ENCODE measurements around the gene CFAP100.

CFAP100 gene

DNA sequence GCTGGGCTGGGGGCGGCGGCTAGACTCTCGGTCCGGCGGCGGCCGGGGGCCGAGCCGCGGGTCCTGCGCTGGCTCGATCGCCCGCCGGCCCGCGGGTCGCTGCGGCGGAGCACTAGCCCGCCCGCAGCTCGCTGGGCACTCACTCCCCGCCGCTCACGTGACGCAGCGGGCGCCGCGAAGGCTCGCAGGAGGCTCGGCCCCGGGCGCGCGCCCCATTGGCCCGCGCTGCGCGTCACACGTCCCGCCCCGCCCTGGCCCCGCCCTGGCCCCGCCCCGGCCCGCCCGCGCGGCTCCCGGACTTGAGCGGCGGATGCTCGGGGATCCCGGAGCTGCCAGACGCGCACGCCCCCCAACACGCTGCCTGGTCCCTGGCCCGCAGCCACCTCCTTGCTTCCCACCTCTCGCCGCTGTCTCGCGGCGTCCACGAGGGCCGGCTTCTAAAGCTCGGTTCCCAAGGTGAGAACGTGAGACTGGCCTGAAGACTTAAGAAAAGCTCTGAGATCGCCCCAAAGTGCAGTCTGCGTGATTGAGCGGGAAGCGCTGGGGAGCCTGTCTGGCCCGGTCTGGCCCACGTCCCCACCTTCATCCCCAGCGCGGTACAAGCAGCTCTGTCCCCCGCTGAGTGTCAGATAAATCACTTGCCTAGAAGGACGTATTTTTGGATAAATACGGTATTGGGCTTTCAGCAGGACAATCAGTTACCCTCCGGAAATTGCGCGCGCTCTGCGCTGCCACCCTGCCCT, 37.2 kb upstream of the CFAP100 start, which contains the start of gene KLF15:
Gene KLF15, minus strand, starts transcription at position 114 of the 743 bp plus-strand sequence. CDS start 4,486 bp downstream, outside the sequence.
- no peak for DNase-seq

DNA sequence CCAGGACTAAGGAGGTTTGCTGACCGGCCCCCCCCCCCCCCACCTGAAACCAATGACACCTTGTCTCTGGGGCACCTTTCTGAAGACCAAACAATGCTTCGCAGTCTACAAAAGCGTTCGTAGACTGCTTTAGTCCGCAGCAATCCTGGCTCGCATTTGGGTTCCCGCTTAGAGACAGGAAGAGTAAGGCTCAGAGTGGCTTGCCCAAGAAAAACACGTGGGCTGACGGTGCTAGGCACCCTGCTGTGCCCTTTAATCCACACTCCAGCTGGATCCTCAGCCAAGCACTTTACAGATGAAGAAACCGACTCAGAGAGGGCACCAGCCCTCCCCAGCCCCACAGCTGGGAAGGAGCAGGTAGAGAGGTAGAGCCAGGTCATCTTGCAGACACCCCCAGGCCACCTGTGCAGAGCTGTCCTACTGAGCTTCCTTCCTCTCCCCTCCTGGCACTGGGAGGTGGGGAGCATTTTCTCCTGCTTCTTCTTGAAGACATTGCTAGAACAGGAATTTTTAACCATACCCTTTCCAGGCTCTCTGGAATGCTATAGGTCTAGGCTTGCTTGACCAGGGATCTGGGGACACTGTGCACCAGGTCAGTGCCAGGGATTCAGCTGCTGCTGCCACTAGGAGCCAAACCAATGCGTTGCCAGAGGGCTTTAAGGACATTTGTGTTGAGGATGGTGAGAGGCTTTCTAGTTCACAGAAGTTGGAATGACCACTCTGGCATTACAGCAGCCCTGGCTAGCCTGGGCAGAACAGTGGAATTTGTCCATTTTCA, 36.5 kb upstream of the CFAP100 start:
- DNase-seq, result no peak

DNA sequence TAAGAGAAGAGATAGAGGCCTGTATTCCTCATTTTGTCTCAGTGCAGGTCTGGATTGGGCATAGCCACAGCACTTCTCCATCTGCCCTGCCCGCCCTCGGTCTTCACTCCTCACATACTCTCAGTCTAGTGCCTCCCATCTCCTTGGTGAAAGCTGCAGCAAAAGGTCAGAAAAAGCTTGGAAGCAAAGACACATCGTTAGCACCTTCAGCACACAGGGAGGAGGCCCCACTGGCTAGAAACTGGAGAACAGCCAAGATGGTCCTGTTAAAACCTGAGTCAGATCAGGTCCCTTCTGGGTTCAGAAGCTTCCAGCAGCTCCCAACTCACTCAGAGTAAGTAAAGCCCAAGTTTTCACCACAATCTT, 35.9 kb upstream of the CFAP100 start:
- no peak for DNase-seq

- no peak for DNase-seq
Observed at GRCh38 chr3:126360046-126360713, 34.5 kb upstream of the CFAP100 start.

DNA sequence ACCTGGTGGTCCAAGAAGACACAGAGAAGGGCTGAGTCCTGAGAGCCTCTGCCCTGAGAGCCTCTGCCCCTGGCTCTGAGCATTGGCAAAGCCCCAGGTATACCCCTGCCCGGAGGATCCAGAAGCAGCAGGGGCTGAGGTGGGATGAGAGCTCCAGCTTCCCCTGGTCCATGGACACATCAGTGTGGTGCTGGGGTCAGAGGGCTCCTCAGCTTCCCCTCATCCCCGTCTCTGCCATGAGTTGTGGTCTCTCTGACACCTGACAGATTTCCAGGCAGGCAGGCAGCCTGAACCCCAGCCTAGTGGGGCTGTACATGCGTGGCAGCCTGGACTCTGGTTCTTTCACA, 34.0 kb upstream of the CFAP100 start:
- DNase-seq, result no peak

GRCh38 chr3:126361211-126361610, 33.5 kb upstream of the CFAP100 start:
- no peak for DNase-seq

DNA sequence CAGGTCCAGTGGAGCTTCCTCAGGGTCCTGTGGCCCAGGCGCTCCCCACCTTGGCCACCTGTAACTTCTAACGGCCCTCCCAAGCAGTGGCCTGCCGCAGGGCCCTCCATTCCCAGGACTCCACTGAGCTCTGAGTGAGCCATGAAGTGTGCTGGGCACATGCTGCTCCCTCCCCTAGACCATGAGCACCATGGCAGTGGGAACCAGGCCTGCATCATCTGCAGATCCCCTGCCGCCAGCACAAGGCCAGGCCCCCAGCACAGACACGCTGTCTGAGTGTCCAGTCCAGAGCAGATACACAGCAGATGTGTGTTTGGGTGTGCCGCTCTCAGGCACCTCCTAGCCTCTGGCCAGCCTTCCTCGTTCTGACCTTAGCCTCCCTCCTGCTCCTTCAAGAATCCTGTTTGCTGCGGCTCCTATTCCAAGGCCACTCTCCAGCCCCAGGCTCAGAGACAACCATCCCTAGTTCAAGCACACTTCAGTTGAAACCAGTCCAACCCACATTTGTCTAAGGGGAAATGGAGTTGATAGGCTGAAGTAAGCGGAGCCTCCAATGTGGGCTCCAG, 30.5 kb upstream of the CFAP100 start:
- DNase-seq, result no peak

GRCh38 chr3:126364731-126365301, 29.9 kb upstream of the CFAP100 start:
- no peak for DNase-seq

DNA sequence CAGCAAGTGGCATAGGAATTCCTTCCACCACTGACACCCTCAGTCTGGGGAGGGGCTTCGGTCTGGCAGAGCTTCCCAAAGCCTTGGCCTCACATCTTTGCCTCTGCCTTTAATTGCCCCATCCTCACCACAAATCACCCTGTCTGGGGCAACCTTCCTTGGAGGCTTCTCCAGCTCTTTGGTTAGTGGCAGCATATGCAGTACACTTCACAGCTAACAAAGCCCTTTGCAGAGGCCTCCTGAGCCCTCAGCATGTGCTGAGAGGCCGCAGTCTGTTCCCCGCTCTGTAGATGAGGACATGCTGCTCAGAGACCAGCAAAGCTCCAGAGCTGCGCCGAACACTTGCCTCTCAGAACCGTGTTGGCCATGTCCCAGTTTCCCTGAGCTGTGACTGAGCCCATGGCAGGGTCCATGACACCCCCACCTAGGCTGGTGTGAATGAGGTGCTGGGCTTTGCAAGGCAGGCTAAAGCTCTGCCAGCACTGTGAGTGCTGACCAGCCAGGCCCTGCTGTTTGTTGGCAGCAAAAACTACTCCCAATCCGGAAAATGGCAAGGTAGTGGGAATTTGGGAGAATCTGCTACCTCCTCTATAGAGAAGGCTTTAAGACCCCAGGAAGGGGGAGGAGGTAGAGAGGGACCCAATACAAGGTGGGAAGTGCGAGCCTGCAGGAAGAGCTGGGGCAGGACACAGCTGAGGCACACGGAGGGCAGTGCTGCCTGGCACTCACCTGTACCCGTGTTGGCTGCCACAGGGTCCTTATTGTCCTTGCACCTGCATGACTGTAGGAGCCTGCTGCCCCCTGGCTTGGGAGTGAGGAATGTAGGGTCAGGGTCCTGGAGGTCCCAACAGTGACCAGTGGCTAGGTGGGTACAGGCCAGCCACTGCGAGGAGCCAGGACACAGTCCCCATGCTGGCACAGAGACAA, 29.1 kb upstream of the CFAP100 start:
- no peak for DNase-seq

DNA sequence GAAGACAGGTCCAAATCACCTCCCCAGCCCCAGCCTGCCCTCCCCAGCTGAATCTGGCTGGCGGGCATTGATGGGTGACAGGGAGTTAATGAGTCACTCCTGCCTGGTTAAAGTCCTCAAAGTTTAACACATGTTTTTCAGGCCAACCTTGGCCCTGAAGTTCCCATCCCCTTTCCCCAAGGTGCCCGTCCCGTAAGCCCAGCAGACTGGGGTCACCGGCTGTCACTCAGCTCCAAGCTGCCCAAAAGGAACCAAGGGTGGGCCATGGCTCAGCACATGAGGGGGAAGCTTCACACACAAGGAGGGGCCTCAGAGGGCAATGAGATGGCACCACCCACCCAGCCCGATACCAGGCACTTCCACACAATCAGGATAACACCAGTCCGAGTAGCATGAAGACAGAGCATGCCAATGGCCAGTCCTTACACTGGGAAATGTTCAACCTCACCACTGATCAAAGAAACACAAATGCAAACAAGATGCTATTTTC, 27.3 kb upstream of the CFAP100 start:
- DNase-seq, result no peak

DNA sequence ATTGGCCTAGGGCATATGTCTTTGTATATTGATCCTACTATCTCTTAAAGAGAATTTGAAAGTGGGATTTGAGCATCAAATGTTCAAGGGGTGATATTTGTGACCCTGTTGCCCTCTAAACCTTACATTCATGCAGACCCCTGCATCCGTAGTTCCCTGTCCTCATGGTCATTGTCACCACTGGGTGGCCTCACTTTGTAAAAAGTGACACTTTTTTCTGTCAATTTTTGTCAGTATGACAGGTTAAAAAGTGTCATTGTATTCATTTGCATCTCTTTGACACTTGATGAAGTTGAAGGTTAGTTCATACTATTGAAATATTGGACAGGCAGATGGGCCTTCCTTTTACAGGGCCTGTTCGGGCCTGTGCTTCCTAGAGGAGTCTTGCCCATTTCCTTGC, 25.2 kb upstream of the CFAP100 start:
- no peak for DNase-seq

DNA sequence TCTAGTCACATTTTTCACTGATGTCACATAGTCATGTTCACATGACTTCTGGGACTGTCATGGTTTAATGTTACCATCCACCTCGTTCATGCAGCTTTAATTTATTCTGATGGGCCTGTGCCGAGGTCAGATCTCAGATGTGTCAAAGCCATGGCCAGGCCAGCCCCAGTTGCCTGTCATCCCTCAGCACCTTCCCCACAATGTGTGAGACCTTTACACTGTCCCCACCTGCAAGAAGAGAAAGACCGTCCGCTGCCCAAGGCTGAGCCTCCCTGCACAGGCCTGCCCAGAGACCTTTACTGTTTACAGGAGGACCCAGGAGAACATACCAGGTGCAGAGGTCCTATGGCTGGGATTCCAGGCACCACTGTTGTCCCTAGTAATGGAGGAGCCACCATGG, 24.7 kb upstream of the CFAP100 start:
- no peak for DNase-seq

DNA sequence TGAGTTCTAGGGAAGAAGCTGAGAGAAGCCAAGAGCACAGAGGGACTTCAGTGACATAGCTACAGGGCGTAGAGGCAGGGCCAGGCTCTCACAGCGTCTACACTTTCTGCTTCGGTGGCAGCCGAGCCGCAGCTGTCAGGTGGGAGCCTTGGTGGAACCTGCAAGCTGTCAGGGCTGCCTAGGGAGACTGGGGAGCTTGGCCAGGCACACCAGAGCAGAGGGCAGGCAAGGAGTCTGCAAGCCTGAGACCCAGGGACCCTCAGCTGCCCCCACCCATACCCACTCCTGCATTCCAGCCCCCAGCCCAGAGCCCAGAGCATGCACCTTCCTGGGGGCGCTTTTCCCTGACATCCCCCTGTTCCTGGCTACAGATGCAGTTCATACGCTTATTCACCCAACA, 24.1 kb upstream of the CFAP100 start:
- no peak for DNase-seq

- DNase-seq, result no peak
Observed at GRCh38 chr3:126371096-126371705, 23.5 kb upstream of the CFAP100 start.

DNA sequence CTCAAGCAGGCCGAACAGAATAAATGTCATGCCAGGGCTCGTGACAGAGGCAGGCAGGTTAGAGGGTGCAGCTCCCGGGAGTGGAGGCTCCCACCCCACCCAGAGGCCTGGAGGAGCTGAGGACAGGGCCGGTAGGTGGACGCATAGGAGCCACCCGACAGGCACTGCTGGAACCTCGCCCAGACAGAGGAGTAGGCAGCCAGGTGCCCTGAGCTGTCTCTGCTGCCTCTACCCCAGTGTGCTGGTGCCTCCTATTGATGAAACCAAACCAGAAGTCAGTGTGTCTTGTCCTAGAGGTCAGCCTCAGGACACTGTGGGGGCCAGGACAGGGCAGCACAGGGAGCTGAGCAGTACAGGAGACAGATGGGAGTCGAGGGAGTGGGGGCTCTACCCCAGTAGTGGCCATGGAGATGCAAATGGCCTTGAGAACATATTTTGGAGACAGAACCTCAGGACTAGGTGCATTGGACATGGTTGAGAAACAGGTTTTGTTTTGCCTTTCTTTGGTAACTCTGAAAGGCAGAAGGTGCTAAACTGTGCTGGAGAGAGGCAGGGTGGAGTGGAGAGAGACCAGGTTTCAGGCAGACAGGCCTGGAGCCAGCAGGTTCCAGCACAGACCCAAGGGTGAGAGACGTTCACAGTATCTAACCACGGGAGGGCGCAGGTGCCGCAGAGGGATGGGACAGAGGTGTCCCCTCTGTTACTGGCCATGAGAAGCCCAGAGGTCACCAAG, 22.1 kb upstream of the CFAP100 start:
- DNase-seq, result no peak

- no peak for DNase-seq
Observed at GRCh38 chr3:126373146-126373613, 21.5 kb upstream of the CFAP100 start.

GRCh38 chr3:126373682-126374601, 20.8 kb upstream of the CFAP100 start:
- no peak for DNase-seq

DNA sequence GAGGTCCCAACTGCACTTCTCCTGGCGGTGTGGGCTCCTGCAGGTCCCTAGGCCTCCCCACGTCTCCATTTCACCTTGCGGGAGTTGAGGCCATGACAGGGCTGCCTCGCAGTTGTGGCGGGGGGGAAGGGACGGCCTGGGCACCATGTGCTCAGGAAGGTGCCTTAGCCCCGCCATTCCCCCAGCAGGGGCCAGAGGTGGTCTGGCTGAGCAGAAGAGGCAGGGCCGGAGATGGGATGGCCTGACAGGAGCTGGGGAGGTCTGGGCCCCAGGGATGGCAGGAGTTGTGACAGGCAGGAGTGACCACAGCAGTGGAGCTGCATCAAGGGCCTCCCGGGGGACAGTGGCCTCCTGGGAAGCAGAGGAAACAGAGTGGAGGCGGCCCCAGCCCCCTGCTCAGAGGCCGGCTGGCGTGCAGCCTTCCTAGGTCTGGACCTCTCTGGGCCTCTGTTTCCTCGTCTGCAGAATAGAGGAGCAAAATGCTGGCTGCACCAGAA, 18.8 kb upstream of the CFAP100 start:
- DNase-seq, result no peak

DNA sequence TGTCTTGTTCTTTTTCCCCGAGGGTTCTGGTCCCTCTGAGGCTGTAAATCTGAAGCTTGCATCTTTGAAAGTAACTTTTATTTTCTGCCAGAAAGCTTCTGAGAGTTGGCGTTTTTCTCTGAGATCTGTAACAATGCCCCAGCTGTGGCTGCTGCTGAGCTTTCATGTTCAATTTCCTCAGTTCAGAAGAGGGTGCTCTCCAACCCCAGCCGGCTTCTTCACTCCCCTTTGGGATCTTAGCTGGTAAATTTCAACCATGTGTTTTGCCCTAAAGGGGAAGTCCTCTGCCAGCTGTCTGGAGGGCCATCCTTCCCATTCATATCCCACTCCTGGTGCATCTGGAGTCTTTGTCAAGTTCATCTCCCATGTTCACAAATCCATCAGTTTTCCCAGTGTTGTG, 18.3 kb upstream of the CFAP100 start:
- DNase-seq, result no peak

All from NCI-H1417 treated with DMSO at 0.1 percent for 48 hours (cell line).